Activated CD8-positive, alpha-beta memory T cell treated with anti-CD3 and anti-CD28 coated beads, Interleukin-2, amount 50 U/mL, for 1 hour (primary cell): ENCODE data around the gene MYO9B.

ENCODE experiments used
- DNase-seq: peaks from one replicate; pipeline ENCODE4 v3.0.0-alpha.2; 2020; ENCODE audit errors: extremely low read depth

Gene MYO9B

GRCh38 chr19:17075035-17075863 lies at the start of gene MYO9B, which contains the start of gene HAUS8:
TSS of gene MYO9B (plus strand) at chr19:17075777. CDS start at chr19:17101718, 25,941 bp downstream.
TSS of gene HAUS8 (minus strand) at chr19:17075452. CDS start at chr19:17075422, 30 bp downstream.
- peak; percentile 99 for DNase-seq

GRCh38 chr19:17025991-17026658 lies 49.5 kb upstream of the MYO9B start:
- DNase-seq, result no peak

GRCh38 chr19:17026706-17027534 lies 48.7 kb upstream of the MYO9B start, which contains the start of gene CPAMD8:
TSS of gene CPAMD8 (minus strand) at chr19:17026810. CDS start at chr19:17026642, 168 bp downstream.
- no peak for DNase-seq

- no peak for DNase-seq
Measured at GRCh38 chr19:17027535-17027975, 48.0 kb upstream of the MYO9B start.

- DNase-seq, result no peak
Measured at GRCh38 chr19:17031741-17032140, 43.8 kb upstream of the MYO9B start.

GRCh38 chr19:17035842-17036424 lies 39.6 kb upstream of the MYO9B start:
- DNase-seq, result no peak

- no peak for DNase-seq
Measured at GRCh38 chr19:17036640-17037039, 38.9 kb upstream of the MYO9B start.

- no peak for DNase-seq
Measured at GRCh38 chr19:17037184-17037583, 38.4 kb upstream of the MYO9B start.

- DNase-seq, result no peak
Measured at GRCh38 chr19:17037966-17038500, 37.5 kb upstream of the MYO9B start.

GRCh38 chr19:17041976-17042375 lies 33.6 kb upstream of the MYO9B start:
- no peak for DNase-seq

- no peak for DNase-seq
Measured at GRCh38 chr19:17043744-17044143, 31.8 kb upstream of the MYO9B start.

GRCh38 chr19:17045907-17046502 lies 29.6 kb upstream of the MYO9B start:
- DNase-seq, result no peak

GRCh38 chr19:17048885-17049453 lies 26.6 kb upstream of the MYO9B start:
- DNase-seq, result no peak

GRCh38 chr19:17049711-17050280 lies 25.8 kb upstream of the MYO9B start:
- no peak for DNase-seq

GRCh38 chr19:17052439-17052838 lies 23.1 kb upstream of the MYO9B start:
- no peak for DNase-seq

GRCh38 chr19:17054746-17055145 lies 20.8 kb upstream of the MYO9B start:
- no peak for DNase-seq

GRCh38 chr19:17055636-17056035 lies 19.9 kb upstream of the MYO9B start:
- DNase-seq, result no peak

- DNase-seq, result no peak
Measured at GRCh38 chr19:17058236-17058635, 17.3 kb upstream of the MYO9B start.

GRCh38 chr19:17060802-17061201 lies 14.8 kb upstream of the MYO9B start:
- no peak for DNase-seq

- no peak for DNase-seq
Measured at GRCh38 chr19:17061205-17061604, 14.4 kb upstream of the MYO9B start.
